IPS-18c (cell line): ENCODE results near the gene CFAP45.
"Not testable (repeated sequence)": the region's sequence is repeated elsewhere in the genome, so short reads cannot be mapped to it uniquely, and the experiment has no call there.

ENCODE experiments used
- H3K4me3 ChIP-seq: 2 replicates; pipeline ENCODE4 v1.7.0; 2013; ENCODE audit warnings: low read depth, mild to moderate bottlenecking, low read length, moderate library complexity; ENCODE audit not compliant: insufficient read depth
- H3K9me3 ChIP-seq: one replicate; pipeline ENCODE4 v1.6.1; 2013; ENCODE audit warnings: mild to moderate bottlenecking, low read length, moderate library complexity; ENCODE audit not compliant: control insufficient read depth, insufficient read depth

The CFAP45 gene

DNA sequence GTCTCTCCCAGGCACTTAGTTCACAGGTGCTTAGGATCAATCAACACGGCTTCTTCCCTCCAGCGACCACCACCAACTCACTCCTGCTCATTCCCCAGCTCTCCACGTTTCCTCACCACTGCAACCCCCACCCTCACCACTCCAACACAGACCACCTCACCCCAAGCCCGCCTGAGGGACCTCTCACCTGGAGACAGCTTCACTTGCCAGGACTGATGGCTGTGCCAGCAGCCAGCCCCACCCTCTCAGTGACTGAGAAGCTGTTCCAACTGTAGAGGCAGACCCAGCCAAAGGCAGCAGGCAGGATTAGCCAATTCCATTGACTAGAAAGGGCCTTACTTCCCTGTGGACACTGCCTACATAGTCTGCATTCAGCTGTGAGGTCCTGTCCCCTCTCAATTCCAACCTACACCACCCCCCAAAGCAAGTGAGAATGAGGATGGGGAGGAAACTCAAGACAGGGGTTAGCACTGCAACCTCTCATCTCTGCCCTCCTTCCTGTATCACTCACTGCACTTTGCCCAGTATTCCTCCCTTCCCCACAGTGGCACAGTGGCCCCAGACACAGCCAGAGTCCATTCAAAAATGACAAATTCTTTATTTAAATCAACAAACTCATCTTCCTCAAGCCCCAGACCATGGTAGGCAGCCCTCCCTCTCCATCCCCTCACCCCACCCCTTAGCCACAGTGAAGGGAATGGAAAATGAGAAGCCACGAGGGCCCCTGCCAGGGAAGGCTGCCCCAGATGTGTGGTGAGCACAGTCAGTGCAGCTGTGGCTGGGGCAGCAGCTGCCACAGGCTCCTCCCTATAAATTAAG lies 17.8 kb upstream of the CFAP45 start:
- H3K9me3 ChIP-seq, result no peaks in the 10 kb centered on the region
- H3K4me3 ChIP-seq, result no peak overlapping the region

DNA sequence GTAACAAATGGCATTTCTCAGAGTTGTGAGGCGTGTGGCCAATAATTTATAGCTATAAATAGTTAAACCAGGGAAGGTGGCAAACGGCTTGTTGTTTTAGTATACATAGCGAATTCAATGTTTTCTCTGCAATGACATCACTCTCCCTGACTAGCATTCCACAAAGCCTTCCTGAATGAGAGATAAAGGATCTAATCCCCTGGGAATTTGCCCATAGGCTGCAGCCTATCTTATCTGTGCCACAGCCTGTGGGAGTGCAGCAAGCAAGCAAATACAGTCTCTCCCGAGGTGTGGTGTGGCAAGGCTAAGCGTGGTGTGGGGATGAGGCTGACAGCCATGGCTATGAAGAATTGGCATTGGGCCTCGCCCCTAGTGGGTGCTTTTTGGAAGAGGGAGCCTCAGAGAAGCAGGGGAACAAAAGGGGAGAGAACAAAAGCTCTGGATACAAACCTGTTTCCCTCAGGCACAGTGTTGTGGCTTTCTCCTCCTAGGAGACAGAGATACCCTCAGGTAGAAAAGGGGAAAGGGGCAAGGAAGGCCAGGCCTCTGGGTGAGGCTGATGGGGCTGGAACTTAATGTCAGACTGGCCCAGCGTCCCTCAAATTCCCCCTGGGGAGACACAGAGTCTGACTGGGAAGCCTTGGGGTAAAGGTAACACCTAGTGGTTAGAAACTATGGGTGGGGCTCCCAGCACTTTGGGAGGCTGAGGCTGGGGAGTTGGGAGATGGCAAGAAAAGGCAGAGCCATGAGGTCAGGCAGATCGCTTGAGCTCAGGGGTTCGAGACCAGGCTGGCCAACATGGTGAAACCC lies 16.5 kb upstream of the CFAP45 start:
- no peak overlapping the region for H3K4me3 ChIP-seq
- H3K9me3 ChIP-seq, result no peaks in the 10 kb centered on the region

DNA sequence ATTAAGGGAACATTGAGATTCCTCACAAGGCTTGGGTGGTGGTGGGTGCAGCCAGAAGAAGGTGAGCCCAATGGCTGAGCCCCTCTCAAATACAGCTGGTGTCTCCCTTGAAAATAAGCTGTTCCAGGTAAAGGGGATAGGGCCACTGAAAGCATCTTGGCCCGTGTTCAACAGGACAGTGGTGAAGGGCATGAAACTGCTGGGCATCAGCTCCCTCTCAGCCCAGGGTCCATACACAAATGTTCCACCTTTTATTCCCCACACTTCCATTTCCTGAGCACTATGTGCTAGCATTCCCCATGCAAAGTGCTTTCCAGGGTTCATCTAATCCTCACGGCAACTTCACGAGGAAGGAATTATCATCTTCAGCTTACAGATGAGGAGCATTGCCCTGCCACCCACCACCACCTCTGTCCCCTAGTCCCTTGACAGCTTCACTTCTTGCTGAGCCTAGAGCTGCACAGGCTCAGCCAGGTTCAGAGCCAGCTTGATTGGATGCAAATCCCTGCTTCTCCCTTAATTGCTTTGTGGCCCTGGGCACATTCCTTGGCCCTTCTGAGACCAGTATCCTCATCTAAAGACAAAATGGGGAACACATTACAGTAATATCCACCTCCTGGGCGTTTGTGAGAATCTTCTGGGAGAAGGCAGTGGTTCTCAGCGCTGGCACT lies 15.7 kb upstream of the CFAP45 start:
- no peaks in the 10 kb centered on the region for H3K9me3 ChIP-seq
- H3K4me3 ChIP-seq, result no peak overlapping the region

DNA sequence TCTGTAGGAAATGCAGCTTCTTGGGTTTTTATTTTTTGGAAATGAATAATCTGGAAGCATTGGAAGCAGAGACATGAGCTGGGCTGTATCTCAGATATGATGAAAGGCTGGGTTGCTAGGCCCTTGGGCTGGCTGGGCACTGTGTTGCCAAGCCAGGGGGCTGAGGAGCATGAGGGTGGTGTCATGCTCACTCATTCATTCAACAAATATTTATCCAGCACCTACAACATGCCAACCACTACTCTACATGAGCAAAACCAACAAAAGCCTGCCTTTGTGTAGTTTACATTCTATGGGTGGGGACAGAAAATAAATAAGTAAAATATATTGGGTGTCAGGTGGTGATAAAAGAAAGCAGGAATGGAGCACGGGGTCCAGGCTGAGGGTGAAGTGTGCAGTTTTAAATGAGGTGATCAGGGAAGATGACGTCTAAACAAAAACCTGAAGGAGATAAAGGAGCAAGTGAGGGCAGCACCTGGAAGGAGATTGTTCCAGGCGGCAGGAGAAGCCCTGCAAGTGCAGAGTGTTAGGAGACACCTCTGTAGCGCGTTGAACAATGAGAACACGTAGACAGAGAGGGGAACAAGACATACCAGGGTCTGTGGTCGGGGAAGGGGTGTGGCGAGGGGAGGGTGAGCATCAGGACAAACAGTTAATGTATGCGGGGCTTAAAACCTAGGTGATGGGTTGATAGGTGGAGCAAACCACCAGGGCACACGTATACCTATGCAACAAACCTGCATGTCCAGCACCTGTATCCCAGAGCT lies 14.5 kb upstream of the CFAP45 start:
- no peak overlapping the region; the same call in 1 of the 2 replicates for H3K4me3 ChIP-seq
- H3K9me3 ChIP-seq, result no peaks in the 10 kb centered on the region

DNA sequence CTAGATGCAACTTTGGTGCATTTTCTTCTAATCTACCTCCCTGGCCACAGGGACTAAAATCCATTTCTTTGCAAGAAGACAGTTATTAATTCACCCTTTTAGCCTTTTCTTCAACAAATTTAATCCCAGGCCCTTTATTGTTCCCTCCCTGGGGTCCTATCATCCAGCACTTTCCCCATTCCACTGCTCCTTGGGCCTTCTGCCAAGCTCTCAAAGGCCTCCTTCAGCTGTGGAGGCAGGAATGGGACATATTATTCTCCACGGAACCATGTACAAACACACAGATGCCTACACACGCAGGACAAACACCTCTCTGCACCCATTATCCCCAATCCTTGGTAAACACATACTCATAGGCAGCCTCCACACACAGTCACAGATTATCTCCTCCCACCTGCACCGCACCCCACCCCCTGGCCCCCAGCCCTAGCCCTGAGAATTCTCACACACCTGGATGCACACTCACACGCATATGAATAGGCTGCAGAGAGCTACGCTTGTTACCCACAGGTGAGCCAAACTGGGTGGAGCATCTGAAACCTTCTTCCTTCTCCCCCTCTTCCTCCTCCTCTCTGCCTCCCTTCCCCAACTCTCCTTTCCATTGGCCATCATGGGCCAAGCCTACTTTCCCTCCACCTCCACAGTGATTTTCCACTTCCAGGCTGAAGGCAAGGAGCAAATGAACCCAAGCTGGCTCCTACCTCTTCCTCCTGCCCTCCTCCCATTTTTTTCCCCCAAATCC lies 13.7 kb upstream of the CFAP45 start:
- Histone ChIP-seq H3K4me3 (no peak overlapping the region), H3K9me3 (no peaks in the 10 kb centered on the region)

DNA sequence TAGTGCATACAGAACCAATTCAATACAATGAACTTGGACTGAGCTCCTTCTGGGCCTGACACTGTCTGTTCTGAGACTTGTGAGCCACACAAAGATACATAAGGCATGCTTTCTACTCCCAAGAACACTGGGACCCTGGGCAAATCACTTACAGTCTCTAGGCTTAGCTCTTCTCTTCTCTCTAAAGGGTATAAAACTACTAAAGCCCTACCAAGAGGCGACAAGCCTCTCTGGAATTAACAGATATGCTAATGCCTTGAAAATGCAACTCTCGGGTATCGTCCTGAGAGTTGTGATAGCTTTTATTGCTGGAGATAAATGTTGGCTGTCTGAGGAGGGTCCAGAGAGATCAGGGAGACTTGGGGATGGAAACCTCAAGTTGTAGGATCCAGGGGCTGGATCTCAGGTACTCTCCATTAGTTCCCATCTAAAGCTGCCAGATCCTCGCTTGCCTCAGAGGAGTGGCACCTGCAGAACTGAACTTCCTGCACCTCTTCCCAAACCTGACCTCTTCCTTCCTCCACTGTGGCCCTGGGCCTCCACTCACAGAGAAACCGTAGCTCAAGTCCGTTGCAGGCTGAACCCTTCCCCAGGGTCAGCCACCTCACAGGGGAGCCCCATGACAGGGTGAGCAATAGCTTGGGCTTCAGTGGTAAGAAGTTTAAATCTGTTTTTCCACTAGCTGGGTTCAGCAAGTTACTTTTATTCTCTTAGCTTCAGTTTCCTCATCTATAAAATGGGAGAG lies 11.5 kb upstream of the CFAP45 start:
- H3K4me3 ChIP-seq, result no peak overlapping the region
- no peaks in the 10 kb centered on the region for H3K9me3 ChIP-seq

DNA sequence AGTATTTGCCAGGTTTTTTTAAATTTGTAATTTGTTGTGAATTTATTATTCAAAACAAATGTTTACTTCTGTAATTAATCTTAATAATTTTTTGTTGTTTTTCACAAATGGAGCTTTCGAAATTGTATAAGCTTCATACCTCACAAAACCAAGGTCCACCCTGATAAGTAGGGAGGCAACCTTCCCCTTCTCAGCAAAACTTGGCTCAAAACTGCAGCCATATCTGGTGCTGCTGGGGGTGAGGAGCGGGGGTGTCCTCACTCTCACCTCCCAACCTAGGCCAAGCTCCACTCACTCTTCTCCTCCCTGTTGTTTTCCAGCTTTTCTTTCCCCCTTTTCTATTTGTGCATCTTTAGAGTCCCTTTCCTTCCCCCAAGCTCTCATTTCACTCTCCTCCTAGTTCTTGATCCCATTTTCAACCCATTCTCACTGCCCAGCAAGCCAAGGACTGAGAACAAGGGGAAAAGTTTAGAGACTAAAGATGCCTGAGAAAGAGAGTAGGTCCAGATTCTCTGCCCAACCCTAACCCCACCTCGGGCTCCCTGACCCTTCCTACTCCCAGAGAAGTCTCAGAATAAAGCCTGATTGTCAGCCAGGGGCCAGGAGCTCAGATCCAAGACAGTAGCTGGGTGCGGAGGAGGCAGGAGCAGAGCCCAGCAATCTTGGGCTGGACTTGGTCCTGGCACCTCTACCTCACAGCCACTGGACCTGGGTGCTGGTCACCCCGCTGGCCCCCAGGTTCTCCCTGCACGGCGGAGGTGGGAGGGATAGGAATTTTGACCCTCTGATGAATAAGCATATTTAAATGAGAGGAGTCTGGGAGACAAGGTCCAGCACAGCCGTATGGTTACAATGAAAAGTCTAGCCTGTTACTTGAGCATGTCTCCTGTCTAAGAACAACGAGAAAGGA lies 8.3 kb upstream of the CFAP45 start:
- no peaks in the 10 kb centered on the region for H3K9me3 ChIP-seq

DNA sequence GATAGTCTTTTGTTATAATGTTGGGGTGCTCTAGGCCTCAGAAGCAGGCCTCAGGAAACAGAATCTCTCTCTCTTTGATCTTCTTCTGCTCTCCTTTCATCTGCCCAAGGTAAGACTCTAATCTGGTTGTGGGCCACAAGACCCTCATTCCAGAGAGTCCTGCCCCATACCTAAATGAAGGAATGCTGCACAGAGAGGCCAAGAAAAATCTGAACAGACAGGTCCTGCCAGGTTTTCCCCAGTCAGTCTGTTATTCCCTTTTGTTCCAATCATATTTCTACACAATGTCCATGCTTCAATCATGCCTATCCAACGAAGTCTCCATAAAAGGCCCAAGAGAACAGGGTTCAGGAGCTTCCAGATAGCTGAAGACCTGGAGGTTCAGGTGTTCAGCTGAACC lies 7.0 kb upstream of the CFAP45 start:
- H3K9me3 ChIP-seq, result peaks cover 2% of the 10 kb centered on the region
- no peak overlapping the region for H3K4me3 ChIP-seq

More for the DNA sequence above, 8.3 kb upstream of the CFAP45 start:
- no peak overlapping the region for H3K4me3 ChIP-seq

DNA sequence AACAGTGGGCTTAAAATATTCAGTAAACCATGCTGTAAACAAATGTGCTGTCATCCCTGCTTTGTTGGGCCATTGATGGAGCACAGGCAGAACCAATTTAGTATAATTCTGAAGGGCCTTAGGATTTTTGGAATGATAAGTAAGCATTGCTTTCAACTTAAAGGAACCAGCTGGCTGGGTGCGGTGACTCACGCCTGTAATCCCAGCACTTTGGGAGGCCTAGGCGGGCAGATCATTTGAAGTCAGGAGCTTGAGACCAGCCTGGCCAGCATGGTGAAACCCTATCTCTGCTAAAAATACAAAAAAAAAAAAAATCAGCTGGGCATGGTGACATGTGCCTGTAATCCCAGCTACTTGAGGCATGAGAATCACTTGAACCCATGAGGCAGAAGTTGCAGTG lies 4.1 kb upstream of the CFAP45 start:
- not testable (repeated sequence) for H3K4me3 ChIP-seq

DNA sequence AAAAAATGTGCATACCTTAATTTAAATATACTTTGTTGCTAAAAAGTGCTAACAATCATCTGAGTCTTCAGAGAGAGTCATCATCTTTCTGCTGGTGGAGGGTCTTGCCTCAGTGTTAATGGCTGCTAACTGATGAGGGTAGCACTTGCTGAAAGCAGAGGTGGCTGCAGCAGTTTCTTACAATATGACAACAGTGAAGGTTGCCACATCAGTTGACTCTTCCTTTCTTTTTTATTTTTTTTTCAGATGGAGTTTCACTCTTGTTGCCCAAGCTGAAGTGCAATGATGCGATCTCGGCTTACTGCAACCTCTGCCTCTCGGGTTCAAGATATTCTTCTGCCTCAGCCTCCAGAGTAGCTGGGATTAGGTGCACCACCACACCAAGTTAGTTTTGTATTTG lies 2.6 kb upstream of the CFAP45 start:
- Histone ChIP-seq H3K4me3 (no peak overlapping the region), H3K9me3 (peaks cover 2% of the 10 kb centered on the region)

More for the DNA sequence above, 4.1 kb upstream of the CFAP45 start:
- not testable (repeated sequence) for H3K9me3 ChIP-seq

DNA sequence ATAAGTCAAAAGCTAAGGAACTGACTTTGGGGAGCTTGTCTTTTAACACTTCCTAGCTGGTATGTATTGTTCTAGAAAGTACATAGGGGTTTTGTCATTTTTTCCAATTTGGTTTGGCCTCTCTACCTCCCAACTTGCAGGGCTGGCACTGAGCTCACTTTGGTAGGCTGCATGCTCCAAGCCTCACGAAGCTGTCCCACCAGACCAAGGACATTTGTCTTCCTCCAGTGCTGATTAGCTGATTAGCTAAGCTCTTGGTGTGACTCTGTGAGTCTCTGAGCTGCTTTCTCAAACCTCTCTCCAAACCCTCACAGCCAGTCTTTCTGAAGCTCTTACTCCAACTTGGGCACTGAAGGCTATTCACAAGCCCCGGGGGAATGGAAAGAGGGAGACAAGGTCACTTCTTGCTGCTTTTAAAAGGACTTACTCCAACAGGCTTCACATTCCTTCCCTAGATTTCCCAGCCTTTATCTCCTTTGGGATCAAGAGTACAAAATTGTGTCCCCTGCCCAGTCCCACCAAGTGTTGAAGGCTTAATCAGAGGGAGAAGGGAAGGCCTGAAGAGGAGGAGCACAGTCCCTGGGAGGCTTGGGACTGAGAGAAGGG lies 893 bp upstream of the CFAP45 start:
- Histone ChIP-seq H3K4me3 (no peak overlapping the region), H3K9me3 (peaks cover 2% of the 10 kb centered on the region)

DNA sequence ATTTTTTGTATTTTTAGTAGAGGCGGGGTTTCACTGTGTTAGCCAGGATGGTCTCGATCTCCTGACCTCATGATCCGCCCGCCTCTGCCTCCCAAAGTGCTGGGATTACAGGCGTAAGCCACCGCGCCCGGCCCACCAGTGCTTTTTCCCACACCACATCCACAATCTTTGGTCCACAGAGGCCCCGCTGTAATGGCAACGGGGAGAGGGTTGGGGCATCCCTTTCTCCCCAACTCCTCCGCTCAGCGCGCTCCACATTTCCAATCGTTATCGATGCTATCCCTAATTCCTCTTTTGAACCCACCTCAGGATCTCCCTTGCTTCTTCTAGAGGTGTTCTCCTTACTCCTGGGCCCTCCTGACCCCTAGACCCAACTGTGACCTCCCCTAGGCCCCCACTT lies 331 bp downstream of the CFAP45 start:
- H3K9me3 ChIP-seq, H3K4me3 ChIP-seq: not testable (repeated sequence)

DNA sequence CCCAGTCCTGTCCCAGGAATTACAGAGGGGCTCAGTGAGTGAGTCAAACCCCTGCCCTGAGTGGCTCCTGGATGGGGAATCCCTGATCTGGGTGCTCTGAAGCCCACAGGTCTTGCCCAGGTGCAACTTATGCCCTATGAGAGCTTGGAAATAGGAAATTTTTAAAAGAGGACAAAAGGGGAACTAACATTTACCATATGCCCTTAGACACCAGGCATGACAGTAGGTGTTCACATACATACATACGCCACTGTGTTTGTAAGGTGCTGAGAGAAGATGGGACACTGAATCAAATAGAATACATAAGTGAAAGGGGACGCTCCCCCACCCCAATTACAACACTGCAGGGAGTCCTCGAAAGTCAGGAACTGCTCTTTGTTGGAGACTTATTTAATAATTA lies 1.4 kb downstream of the CFAP45 start:
- Histone ChIP-seq H3K9me3 (peaks cover 2% of the 10 kb centered on the region), H3K4me3 (no peak overlapping the region)

DNA sequence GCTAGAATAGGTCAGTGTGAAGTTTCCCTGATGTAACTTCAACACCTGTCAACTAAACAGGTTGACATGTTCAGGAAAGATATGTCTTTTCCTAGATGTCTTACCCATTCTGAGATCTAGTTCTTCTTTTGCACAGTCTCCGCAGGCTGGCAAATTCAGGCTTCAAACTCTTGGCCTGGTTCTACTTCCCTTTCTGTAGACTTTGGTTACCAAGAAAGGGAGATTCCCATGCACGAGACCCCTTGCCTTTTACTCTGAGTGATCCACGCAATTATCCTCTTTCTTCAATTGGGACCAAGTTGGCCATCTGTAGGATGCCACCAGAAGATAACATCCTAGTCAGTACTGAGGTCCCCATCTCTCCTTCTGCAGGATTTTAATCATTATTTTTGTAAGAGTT lies 2.0 kb downstream of the CFAP45 start:
- H3K4me3 ChIP-seq, result no peak overlapping the region

DNA sequence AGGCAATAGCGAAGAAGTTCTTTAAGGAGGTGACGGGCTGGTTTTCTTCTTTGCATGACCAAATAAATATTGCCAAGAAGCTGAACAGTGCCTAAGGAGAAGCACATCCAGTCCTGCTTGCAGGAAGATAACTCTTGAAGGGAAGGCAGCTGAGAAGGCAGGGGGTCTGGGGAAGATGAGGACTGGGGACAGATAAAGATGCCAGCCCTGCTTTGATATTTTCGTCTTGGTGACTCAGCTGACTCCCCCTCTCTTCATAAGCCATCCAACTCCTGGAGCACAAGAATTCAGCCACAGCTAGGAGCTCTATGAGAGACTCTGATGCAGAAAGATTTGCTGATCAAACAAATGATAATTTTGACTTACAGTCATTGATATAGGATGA lies 3.4 kb downstream of the CFAP45 start:
- H3K9me3 ChIP-seq, result no peaks in the 10 kb centered on the region
- H3K4me3 ChIP-seq, result no peak overlapping the region

More for the DNA sequence above, 2.0 kb downstream of the CFAP45 start:
- H3K9me3 ChIP-seq, result peaks cover 2% of the 10 kb centered on the region
